COLO829 (cell line): ENCODE measurements around the gene NAP1L4.
"Not testable (repeated sequence)": the region's sequence is repeated elsewhere in the genome, so short reads cannot be mapped to it uniquely, and the experiment has no call there.

Experiments used
- DNase-seq: peaks from one replicate; pipeline ENCODE4 v3.0.0; 2012; ENCODE audit warnings: low spot score

Gene NAP1L4

GRCh38 chr11:2958251-2958650, 33.9 kb downstream of the NAP1L4 start:
- no peak for DNase-seq

- DNase-seq, result no peak
Measured at GRCh38 chr11:2955906-2956476, 36.1 kb downstream of the NAP1L4 start.

GRCh38 chr11:2954263-2954662, 37.9 kb downstream of the NAP1L4 start:
- no peak for DNase-seq

- DNase-seq, result no peak
Measured at GRCh38 chr11:2952290-2952689, 39.8 kb downstream of the NAP1L4 start.

GRCh38 chr11:2951231-2952110, 40.7 kb downstream of the NAP1L4 start:
- DNase-seq, result peak; percentile 63

- DNase-seq, result no peak
Measured at GRCh38 chr11:2950825-2951224, 41.3 kb downstream of the NAP1L4 start.

- DNase-seq, result no peak
Measured at GRCh38 chr11:2949920-2950319, 42.2 kb downstream of the NAP1L4 start.

- no peak for DNase-seq
Measured at GRCh38 chr11:2947744-2948143, 44.4 kb downstream of the NAP1L4 start.

GRCh38 chr11:2945757-2946287, 46.3 kb downstream of the NAP1L4 start:
- DNase-seq, result no peak

GRCh38 chr11:2945031-2945756, 46.9 kb downstream of the NAP1L4 start:
- DNase-seq, result peak; percentile 80

- DNase-seq, result no peak
Measured at GRCh38 chr11:2944530-2944929, 47.6 kb downstream of the NAP1L4 start.

- DNase-seq, result no peak
Measured at GRCh38 chr11:2943711-2944118, 48.4 kb downstream of the NAP1L4 start.

GRCh38 chr11:2942872-2943710, 49.0 kb downstream of the NAP1L4 start:
- DNase-seq, result no peak

GRCh38 chr11:2942447-2942846, 49.7 kb downstream of the NAP1L4 start:
- no peak for DNase-seq

GRCh38 chr11:2940921-2941821, 51.0 kb downstream of the NAP1L4 start:
- DNase-seq, result no peak

- DNase-seq, result no peak
Measured at GRCh38 chr11:2940147-2940920, 51.8 kb downstream of the NAP1L4 start.

GRCh38 chr11:2938458-2939418, 53.4 kb downstream of the NAP1L4 start:
- DNase-seq, result not testable (repeated sequence)

GRCh38 chr11:2937641-2938457, 54.3 kb downstream of the NAP1L4 start:
- DNase-seq, result not testable (repeated sequence)
